HepG2 (cell line): ENCODE results near the gene PTPRM. TPM values are rescaled to one million over a fixed set of nuclear protein-coding genes. Genes with fewer than 3 reads are reported as not detected.

Source experiments
- BATF2 ChIP-seq: sonication (generic); formaldehyde crosslinking; IDR thresholded peaks from 2 replicates; pipeline ENCODE4 v1.8.0; 2022; ENCODE audit warnings: mild to moderate bottlenecking, missing genetic modification reagents, moderate library complexity
- BRF2 ChIP-seq: sonication (generic); formaldehyde crosslinking; IDR thresholded peaks from 2 replicates; pipeline ENCODE4 v1.8.1; 2022; ENCODE audit warnings: mild to moderate bottlenecking, missing genetic modification reagents
- CCDC6 ChIP-seq: sonication (generic); formaldehyde crosslinking; IDR thresholded peaks from 2 replicates; pipeline ENCODE4 v1.8.1; 2022; ENCODE audit warnings: mild to moderate bottlenecking, missing genetic modification reagents, moderate library complexity
- FOXO4 ChIP-seq: sonication (generic); formaldehyde crosslinking; conservative IDR thresholded peaks from 2 replicates; pipeline ENCODE4 v1.8.1; 2023; ENCODE audit warnings: missing genetic modification reagents
- IRX3 ChIP-seq: sonication (generic); formaldehyde crosslinking; IDR thresholded peaks from 2 replicates; pipeline ENCODE4 v1.8.1; 2023; ENCODE audit warnings: mild to moderate bottlenecking, low read depth, missing genetic modification reagents, borderline replicate concordance
- MAX ChIP-seq: IDR thresholded peaks from 2 replicates; pipeline ENCODE4 v1.6.1; 2012; ENCODE audit warnings: inconsistent platforms
- NCOR1 ChIP-seq: fragments of 200-600 bp; sonication (generic); IDR thresholded peaks from 2 replicates; pipeline ENCODE4 v1.7.0; 2017; ENCODE audit warnings: antibody characterized with exemption, low read length, borderline replicate concordance
- NFE2L1 ChIP-seq: sonication (generic); formaldehyde crosslinking; IDR thresholded peaks from 2 replicates; pipeline ENCODE4 v1.4.0; 2020; ENCODE audit warnings: missing genetic modification reagents, mild to moderate bottlenecking, borderline replicate concordance
- NFYB ChIP-seq: sonication (generic); formaldehyde crosslinking; IDR thresholded peaks from 2 replicates; pipeline ENCODE4 v1.4.0; 2020; ENCODE audit warnings: missing genetic modification reagents
- NR0B2 ChIP-seq: sonication (generic); formaldehyde crosslinking; IDR thresholded peaks from 2 replicates; pipeline ENCODE4 v1.4.0; 2020; ENCODE audit warnings: mild to moderate bottlenecking, missing genetic modification reagents
- PRMT3 ChIP-seq: sonication (generic); formaldehyde crosslinking; IDR thresholded peaks from 2 replicates; pipeline ENCODE4 v1.8.1; 2022; ENCODE audit warnings: low read depth, mild to moderate bottlenecking, moderate library complexity, missing genetic modification reagents, borderline replicate concordance
- SKIL ChIP-seq: sonication (generic); formaldehyde crosslinking; IDR thresholded peaks from 2 replicates; pipeline ENCODE4 v1.8.0; 2022; ENCODE audit warnings: missing genetic modification reagents, mild to moderate bottlenecking, moderate library complexity, borderline replicate concordance
- ZNF143 ChIP-seq: sonication (generic); formaldehyde crosslinking; IDR thresholded peaks from 2 replicates; pipeline ENCODE4 v1.4.0; 2020; ENCODE audit warnings: missing genetic modification reagents
- ZNF263 ChIP-seq: sonication (generic); formaldehyde crosslinking; IDR thresholded peaks from 2 replicates; pipeline ENCODE4 v1.4.0; 2020; ENCODE audit warnings: missing genetic modification reagents
- ZNF44 ChIP-seq: sonication (generic); formaldehyde crosslinking; IDR thresholded peaks from 2 replicates; pipeline ENCODE4 v1.5.1; 2020; ENCODE audit warnings: mild to moderate bottlenecking, missing genetic modification reagents
- ZNF546 ChIP-seq: sonication (generic); formaldehyde crosslinking; conservative IDR thresholded peaks from 2 replicates; pipeline ENCODE4 v1.8.1; 2023; ENCODE audit warnings: mild to moderate bottlenecking, missing genetic modification reagents
- ZNF782 ChIP-seq: sonication (generic); formaldehyde crosslinking; IDR thresholded peaks from 2 replicates; pipeline ENCODE4 v1.4.0; 2020; ENCODE audit warnings: missing genetic modification reagents, mild to moderate bottlenecking, borderline replicate concordance
- polyA plus RNA-seq, 8 experiments: library from polyadenylated mRNA; depleted of rRNA in 3 of 8; stranded (reverse) in 7 of 8; unstranded in 1 of 8; fragments of >200 nt; fragmentation: Illumina TruSeq in 4 of 8; extraction: Trizol in 4 of 8; gene quantifications; 2 replicates each; pipeline versions ENCODE4 v1.2.1 to v1.2.3, GENCODE V29; 2011 to 2016; ENCODE audit warnings: low read depth in 4 of 8, missing spikeins in 1 of 8, mixed read lengths in 1 of 8; ENCODE audit not compliant: insufficient read depth in 1 of 8
- total RNA-seq, 5 experiments: library from RNA; depleted of rRNA; stranded (reverse); fragments of >200 nt; fragmentation: Illumina TruSeq; extraction: Trizol; gene quantifications; 2 replicates each; pipeline ENCODE4 v1.2.3, GENCODE V29; 2016; ENCODE audit warnings: low read depth in 1 of 5
- TF ChIP-seq, protein P1 (sequence below): sonication (generic); formaldehyde crosslinking; IDR thresholded peaks from 2 replicates; pipeline ENCODE4 v1.5.0; 2020; ENCODE audit warnings: missing genetic modification reagents
- TF ChIP-seq, protein P2 (sequence below): IDR thresholded peaks from 2 replicates; pipeline ENCODE4 v1.6.1; 2016; ENCODE audit warnings: low read depth, borderline replicate concordance
- TF ChIP-seq, protein P3 (sequence below): sonication (generic); formaldehyde crosslinking; IDR thresholded peaks from 2 replicates; pipeline ENCODE4 v1.4.0; 2020; ENCODE audit warnings: missing genetic modification reagents, borderline replicate concordance

The PTPRM gene
- total and polyA plus RNA-seq, 2 of the 13 experiments (the other 11 are each of a cell fraction or from before 2014, with no cell fraction given), result 12.6 to 108 TPM

GRCh38 chr18:7568426-7568825 is 1.3 kb downstream of the PTPRM start (continued):
- TF ChIP-seq NFYB (CRISPR knock-in tag) (no peak), NFE2L1 (CRISPR knock-in tag) (no peak), FOXO4 (CRISPR knock-in tag) (no peak), ZNF263 (CRISPR knock-in tag) (no peak), ZNF44 (CRISPR knock-in tag) (no peak), MAX (no peak), NR0B2 (CRISPR knock-in tag) (0 out of 2 replicates have a peak, but pooled peaks have one; percentile 18), ZNF546 (CRISPR knock-in tag) (no peak), CCDC6 (CRISPR knock-in tag) (no peak), NCOR1 (no peak), BRF2 (no peak), BATF2 (CRISPR knock-in tag) (no peak), ZNF782 (CRISPR knock-in tag) (no peak), PRMT3 (no peak), IRX3 (CRISPR knock-in tag) (no peak), SKIL (CRISPR knock-in tag) (0 out of 2 replicates have a peak, but pooled peaks have one; percentile 17), ZNF143 (CRISPR knock-in tag) (no peak)
- TF ChIP-seq, protein P1, sequence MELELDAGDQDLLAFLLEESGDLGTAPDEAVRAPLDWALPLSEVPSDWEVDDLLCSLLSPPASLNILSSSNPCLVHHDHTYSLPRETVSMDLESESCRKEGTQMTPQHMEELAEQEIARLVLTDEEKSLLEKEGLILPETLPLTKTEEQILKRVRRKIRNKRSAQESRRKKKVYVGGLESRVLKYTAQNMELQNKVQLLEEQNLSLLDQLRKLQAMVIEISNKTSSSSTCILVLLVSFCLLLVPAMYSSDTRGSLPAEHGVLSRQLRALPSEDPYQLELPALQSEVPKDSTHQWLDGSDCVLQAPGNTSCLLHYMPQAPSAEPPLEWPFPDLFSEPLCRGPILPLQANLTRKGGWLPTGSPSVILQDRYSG (CRISPR knock-in tag), result no peak
- TF ChIP-seq, protein P2, sequence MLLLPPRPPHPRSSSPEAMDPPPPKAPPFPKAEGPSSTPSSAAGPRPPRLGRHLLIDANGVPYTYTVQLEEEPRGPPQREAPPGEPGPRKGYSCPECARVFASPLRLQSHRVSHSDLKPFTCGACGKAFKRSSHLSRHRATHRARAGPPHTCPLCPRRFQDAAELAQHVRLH (CRISPR knock-in tag), result no peak
- TF ChIP-seq, protein P3, sequence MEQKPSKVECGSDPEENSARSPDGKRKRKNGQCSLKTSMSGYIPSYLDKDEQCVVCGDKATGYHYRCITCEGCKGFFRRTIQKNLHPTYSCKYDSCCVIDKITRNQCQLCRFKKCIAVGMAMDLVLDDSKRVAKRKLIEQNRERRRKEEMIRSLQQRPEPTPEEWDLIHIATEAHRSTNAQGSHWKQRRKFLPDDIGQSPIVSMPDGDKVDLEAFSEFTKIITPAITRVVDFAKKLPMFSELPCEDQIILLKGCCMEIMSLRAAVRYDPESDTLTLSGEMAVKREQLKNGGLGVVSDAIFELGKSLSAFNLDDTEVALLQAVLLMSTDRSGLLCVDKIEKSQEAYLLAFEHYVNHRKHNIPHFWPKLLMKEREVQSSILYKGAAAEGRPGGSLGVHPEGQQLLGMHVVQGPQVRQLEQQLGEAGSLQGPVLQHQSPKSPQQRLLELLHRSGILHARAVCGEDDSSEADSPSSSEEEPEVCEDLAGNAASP, result no peak
